Activated effector memory CD4-positive, alpha-beta T cell treated with anti-CD3 and anti-CD28 coated beads, Interleukin-2, amount 50 U/mL, for 16 hours (primary cell): ENCODE results near the gene NRSN2.

Experiments
- DNase-seq: peaks from one replicate; pipeline ENCODE4 v3.0.0-alpha.2; 2020

NRSN2 gene

DNA sequence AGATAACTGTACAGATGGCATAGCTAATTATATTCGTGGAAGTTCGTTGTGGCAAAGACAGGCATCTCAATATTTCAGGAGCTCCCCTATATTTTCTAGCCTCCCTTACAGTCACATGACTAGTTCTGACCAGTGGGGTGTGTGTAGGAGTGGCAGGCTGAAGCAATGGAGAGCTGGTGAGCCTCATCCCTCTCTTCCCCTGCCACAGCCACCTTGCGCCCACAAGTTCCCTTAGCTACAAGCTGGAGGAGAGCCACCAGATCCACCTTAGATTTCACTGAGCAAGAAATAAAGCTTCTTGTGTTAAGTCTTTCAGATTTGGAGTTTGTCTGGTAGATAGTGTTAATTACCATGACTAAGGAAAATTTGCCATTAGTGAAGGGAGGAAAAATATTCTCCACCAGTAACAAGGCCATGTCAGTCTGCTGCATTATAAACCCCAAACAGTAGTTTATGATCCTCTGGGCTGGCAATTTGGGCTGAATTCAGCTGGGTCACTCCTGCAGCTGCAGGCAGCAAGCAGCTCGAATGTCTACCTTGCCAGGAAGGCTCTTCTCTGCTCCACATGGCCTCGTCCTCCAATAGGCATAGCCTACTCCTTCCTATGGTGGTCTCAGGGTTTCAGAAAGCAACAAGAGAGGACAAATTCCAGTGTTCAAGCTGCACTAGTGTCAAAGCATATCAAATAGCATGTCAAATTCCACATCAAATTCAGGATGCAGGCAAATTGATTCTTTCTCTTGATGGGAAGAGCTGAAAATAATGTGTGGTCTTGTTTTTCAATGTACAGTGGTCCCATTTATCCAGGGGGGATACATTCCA, 53.8 kb downstream of the NRSN2 start:
- no peak for DNase-seq

GRCh38 chr20:401682-402495, 55.0 kb downstream of the NRSN2 start:
- peak; percentile 36 for DNase-seq

DNA sequence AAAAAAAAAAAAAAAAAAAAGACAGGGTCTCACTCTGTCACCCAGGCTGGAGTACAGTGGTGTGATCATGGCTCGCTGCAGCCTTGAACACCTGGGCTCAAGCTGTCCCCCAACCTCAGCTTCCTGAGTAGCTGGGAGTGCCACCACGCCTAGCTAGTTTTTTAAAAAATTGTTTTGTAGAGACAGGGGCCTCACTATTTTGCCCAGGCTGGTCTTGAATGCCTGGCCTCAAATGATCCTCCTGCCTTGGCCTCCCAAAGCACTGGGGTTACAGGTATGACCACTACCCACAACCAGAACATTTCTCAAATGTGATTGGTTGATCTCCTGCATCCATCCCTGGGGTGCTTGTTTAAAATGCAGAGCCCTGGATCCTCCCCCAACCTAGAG, 55.6 kb downstream of the NRSN2 start:
- DNase-seq, result peak; percentile 30

- DNase-seq, result peak; percentile 16
These were observed 56.1 kb downstream of the NRSN2 start for GRCh38 chr20:402898-403581.

GRCh38 chr20:403582-403957, 56.7 kb downstream of the NRSN2 start:
- DNase-seq, result peak; percentile 33

GRCh38 chr20:404088-404487, 57.2 kb downstream of the NRSN2 start:
- no peak for DNase-seq
